ENCODE data around the gene PIGM.

DNA sequence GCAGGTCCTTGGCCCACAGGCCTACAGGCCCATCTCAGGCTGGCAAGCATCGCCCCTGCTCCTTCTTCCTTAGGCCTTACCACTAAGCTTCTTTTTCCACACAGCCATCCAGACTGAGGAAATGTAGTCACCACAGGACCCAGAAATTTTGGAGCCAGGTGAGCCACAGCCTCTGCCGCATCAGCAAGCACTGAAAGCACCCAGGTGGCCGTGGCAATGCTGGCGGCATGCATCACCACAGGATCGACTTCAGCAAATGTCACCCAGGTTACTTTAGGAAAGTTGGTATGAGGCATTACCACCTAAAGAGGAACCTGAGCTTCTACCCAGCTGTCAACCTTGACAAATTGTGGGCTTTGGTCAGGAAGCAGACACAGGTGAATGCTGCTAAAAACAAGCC lies 11.6 kb downstream of the PIGM start:
- no peak for TF ChIP-seq SP1 (IDR thresholded peaks at IDR 0.05)
- no peak for TF ChIP-seq ZNF384 (IDR thresholded peaks at IDR 0.05)
- TF ChIP-seq BHLHE40 (IDR thresholded peaks at IDR 0.05; ENCODE audit: borderline replicate concordance), result no peak
- TF ChIP-seq SUZ12 (IDR thresholded peaks at IDR 0.05), result no peak
- TF ChIP-seq LEF1 (IDR thresholded peaks at IDR 0.05; ENCODE audit: borderline replicate concordance), result no peak
